ENCODE measurements around the gene TBC1D22A. TPM values are rescaled to one million over a fixed set of nuclear protein-coding genes. Genes with fewer than 3 reads are reported as not detected.

TBC1D22A gene
- total and polyA plus RNA-seq, 2 donors (not counting 3 experiments of a cell fraction or from before 2014, with no cell fraction given): 26.1 to 32.4 TPM

DNA sequence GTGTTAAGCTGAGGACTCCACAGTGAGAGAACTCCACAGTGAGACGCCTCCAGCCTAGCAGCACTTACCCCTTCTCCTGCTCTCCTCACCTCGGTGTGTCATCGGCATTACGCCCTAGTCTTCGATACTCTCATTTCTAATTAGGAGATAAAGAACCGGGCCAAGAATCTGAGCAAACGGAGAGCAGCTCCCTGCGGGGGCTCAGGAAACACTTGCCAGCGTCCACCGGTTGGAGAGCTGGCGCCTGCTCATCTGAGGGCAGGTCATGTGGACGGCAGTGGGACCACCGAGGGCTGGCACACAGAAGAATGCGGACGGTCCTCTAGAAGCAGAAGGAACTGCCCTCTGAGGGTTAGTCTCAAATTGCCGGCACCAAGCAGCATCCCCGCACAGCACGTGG is 37.4 kb upstream of the TBC1D22A start:
- peaks cover 5 to 32% of the 10 kb centered on the region in 2 experiments for H3K36me3 ChIP-seq (ENCODE audit: control insufficient read depth in 2 of 2, extremely low read depth in 1 of 2, insufficient read depth in 2 of 2, low read length in 2 of 2)
- DNase-seq (ENCODE audit: low read depth, low spot score) (no peak), FAIRE-seq (no peak)
- no peak for TF ChIP-seq POLR2A (IDR thresholded peaks at IDR 0.05; ENCODE audit: low read depth, low read length)
- TF ChIP-seq, protein P1, sequence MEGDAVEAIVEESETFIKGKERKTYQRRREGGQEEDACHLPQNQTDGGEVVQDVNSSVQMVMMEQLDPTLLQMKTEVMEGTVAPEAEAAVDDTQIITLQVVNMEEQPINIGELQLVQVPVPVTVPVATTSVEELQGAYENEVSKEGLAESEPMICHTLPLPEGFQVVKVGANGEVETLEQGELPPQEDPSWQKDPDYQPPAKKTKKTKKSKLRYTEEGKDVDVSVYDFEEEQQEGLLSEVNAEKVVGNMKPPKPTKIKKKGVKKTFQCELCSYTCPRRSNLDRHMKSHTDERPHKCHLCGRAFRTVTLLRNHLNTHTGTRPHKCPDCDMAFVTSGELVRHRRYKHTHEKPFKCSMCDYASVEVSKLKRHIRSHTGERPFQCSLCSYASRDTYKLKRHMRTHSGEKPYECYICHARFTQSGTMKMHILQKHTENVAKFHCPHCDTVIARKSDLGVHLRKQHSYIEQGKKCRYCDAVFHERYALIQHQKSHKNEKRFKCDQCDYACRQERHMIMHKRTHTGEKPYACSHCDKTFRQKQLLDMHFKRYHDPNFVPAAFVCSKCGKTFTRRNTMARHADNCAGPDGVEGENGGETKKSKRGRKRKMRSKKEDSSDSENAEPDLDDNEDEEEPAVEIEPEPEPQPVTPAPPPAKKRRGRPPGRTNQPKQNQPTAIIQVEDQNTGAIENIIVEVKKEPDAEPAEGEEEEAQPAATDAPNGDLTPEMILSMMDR (IDR thresholded peaks at IDR 0.05; ENCODE audit: extremely low read depth in 1 of 2, insufficient read depth in 1 of 2, low read depth in 1 of 2, low read length in 2 of 2): no peak
- no peak for TF ChIP-seq JUN (IDR thresholded peaks at IDR 0.05; ENCODE audit: borderline replicate concordance, insufficient read depth, insufficient read length, low read depth)
- no peak for TF ChIP-seq GATA2 (IDR thresholded peaks at IDR 0.05; ENCODE audit: insufficient read depth, insufficient read length, low read depth, low read length)
- TF ChIP-seq POLR2AphosphoS5 (IDR thresholded peaks at IDR 0.05; ENCODE audit: insufficient read depth, low read depth, low read length): no peak
- no peak for TF ChIP-seq FOS (IDR thresholded peaks at IDR 0.05; ENCODE audit: borderline replicate concordance, insufficient read depth, low read length)
- TF ChIP-seq, protein P2, sequence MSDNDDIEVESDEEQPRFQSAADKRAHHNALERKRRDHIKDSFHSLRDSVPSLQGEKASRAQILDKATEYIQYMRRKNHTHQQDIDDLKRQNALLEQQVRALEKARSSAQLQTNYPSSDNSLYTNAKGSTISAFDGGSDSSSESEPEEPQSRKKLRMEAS (IDR thresholded peaks at IDR 0.05; ENCODE audit: insufficient read depth, insufficient read length): no peak
- no peak for TF ChIP-seq MYC (IDR thresholded peaks at IDR 0.05; ENCODE audit: low read depth, low read length)
- TF ChIP-seq EZH2 (IDR thresholded peaks at IDR 0.05; ENCODE audit: borderline replicate concordance, low read depth, low read length, severe bottlenecking): no peak
- BruUV-seq (replicated peaks): no TSS peak
- H3K9ac ChIP-seq (replicated peaks; ENCODE audit: extremely low read depth, insufficient read depth, low read length): no peak overlapping the region
- dilution Hi-C loops (cut with MboI; ENCODE audit: extremely low pct_ligation_motif_present, low sequenced_read_pairs) (no loop called here), intact Hi-C loops (cut with micrococcal nuclease) (no loop called here)
- no peak overlapping the region for H3K27ac ChIP-seq (ENCODE audit: insufficient read depth, low read depth, low read length)
- peaks cover 2% of the 10 kb centered on the region for H4K20me1 ChIP-seq (replicated peaks; ENCODE audit: control insufficient read depth, extremely low read depth, insufficient read depth, low read length)
- no peaks in the 10 kb centered on the region for H3K9me1 ChIP-seq (replicated peaks; ENCODE audit: control insufficient read depth, extremely low read depth, insufficient read depth, low read length)
- ChIA-PET POLR2A (no interaction called here), CTCF (interaction anchor here (0.7 to 1.4 kb wide), 2 partner anchors 14 to 34 kb away, joined by 3 read pairs; no protein-coding TSS in a partner anchor)
- no peak overlapping the region for H3K4me3 ChIP-seq (replicated peaks in 1 of 3; ENCODE audit: insufficient read depth in 1 of 3, low read depth in 1 of 3, low read length in 3 of 3)
- no peaks in the 10 kb centered on the region for H3K4me1 ChIP-seq (ENCODE audit: control insufficient read depth, extremely low read depth, insufficient read depth, low read length)
- no peak overlapping the region for H3K4me2 ChIP-seq (ENCODE audit: insufficient read depth, low read length)
- no peak overlapping the region for H2AFZ ChIP-seq (ENCODE audit: low read depth, low read length)
- no peaks in the 10 kb centered on the region for H3K9me3 ChIP-seq (replicated peaks; ENCODE audit: control insufficient read depth, insufficient read depth, low read length)
- no peaks in the 10 kb centered on the region for H3K27me3 ChIP-seq (ENCODE audit: control insufficient read depth in 2 of 2, insufficient read depth in 2 of 2, low read length in 2 of 2)
- H3K79me2 ChIP-seq (ENCODE audit: control insufficient read depth, insufficient read depth, low read length): peaks cover 88% of the 10 kb centered on the region
